ENCODE results near the gene CD14. TPM values are rescaled to one million over a fixed set of nuclear protein-coding genes. Genes with fewer than 3 reads are reported as not detected.
A peak's percentile ranks its signal among the peaks of the same experiment; 100 is the strongest.
"Not testable (repeated sequence)": the region's sequence is repeated elsewhere in the genome, so short reads cannot be mapped to it uniquely, and the experiment has no call there.

Gene CD14
- total RNA-seq, 4 donors from 2014 or later: 3.3 to 16.0 (median 7.4) TPM

GRCh38 chr5:140603734-140604133 is 29.2 kb downstream of the CD14 start:
- Histone ChIP-seq H3K36me3 (no peaks in the 10 kb centered on the region), H3K27ac (no peak overlapping the region), H3K9me3 (no peaks in the 10 kb centered on the region), H3K4me1 (no peaks in the 10 kb centered on the region), H3K27me3 (no peaks in the 10 kb centered on the region), H3K4me3 (no peak overlapping the region)
- TF ChIP-seq POLR2A (IDR thresholded peaks at IDR 0.05) (no peak), CTCF (IDR thresholded peaks at IDR 0.05) (no peak)
- no peak for DNase-seq

- H3K27me3 ChIP-seq, H3K9me3 ChIP-seq, DNase-seq, H3K27ac ChIP-seq, H3K36me3 ChIP-seq, H3K4me3 ChIP-seq, H3K4me1 ChIP-seq: not testable (repeated sequence)
Observed at GRCh38 chr5:140603446-140603698, 29.6 kb downstream of the CD14 start.

DNA sequence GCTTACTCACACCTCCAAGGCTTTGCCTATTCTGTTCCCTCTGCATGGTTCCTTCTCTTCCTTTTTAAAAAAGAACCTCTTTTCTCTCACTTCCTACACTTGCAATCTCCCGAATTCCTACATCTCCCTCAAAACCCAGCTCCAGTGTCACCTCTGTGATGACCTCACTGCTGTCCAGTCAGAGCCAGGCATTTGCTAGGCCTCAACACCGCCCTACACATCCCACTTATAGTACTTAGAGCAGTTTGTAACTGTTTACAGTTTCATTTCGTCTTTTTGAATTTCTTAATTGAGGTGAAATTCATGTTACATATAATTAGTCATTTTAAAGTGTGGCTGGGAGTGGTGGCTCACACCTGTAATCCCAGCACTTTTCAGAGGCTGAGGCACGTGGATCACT is 30.8 kb downstream of the CD14 start:
- H3K27me3 ChIP-seq: no peaks in the 10 kb centered on the region
- no peak for DNase-seq
- H3K36me3 ChIP-seq: no peaks in the 10 kb centered on the region
- H3K9me3 ChIP-seq: no peaks in the 10 kb centered on the region
- no peaks in the 10 kb centered on the region for H3K4me1 ChIP-seq
- peak overlapping the region in 1 of 4 donors; percentile 16 for H3K27ac ChIP-seq
- TF ChIP-seq CTCF (IDR thresholded peaks at IDR 0.05) (no peak), POLR2A (IDR thresholded peaks at IDR 0.05) (no peak)
- H3K4me3 ChIP-seq: no peak overlapping the region

DNA sequence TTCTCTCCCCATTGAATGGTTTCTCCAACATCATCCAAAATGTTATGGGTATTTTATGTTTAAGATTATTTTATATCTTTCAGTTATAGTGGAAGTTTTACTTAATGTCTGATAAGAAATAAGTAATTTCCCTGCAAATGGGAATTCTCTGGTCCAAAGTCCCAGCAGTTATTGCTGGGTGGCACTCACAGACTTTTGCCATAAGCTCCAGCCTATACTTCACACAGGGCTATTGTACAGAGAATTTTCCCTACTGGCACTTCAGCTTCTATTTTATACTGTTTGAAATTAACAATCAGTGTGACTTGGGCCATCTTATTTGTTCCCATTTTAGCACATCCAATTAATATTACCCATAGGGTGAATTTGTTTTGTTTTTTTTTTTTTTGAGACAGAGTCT is 32.9 kb downstream of the CD14 start:
- Histone ChIP-seq H3K27ac (no peak overlapping the region), H3K9me3 (no peaks in the 10 kb centered on the region), H3K36me3 (no peaks in the 10 kb centered on the region), H3K4me3 (no peak overlapping the region), H3K27me3 (no peaks in the 10 kb centered on the region), H3K4me1 (no peaks in the 10 kb centered on the region)
- no peak for TF ChIP-seq POLR2A (IDR thresholded peaks at IDR 0.05)
- no peak for TF ChIP-seq CTCF (IDR thresholded peaks at IDR 0.05)
- DNase-seq: no peak

DNA sequence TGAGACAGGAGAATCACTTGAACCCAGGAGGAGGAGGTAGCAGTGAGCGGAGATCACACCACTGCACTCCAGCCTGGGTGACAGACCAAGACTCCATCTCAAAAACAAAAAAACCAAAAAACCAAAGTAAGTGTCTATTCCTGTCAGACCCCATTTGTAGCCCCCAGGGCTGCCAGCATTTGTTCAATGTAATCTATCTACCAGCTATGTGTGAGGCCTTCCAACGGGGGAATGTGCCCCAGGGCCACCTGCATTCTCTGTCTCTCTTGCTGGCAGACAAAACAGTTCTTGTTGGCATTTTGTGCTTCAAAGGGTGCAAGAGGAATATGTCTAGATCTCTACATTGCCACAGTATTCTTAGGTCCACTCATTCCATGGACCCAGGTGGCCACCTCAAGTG is 34.1 kb downstream of the CD14 start:
- no peak for TF ChIP-seq POLR2A (IDR thresholded peaks at IDR 0.05)
- no peak for TF ChIP-seq CTCF (IDR thresholded peaks at IDR 0.05)
- H3K4me1 ChIP-seq: no peaks in the 10 kb centered on the region
- H3K27me3 ChIP-seq: no peaks in the 10 kb centered on the region
- H3K4me3 ChIP-seq: no peak overlapping the region
- no peak for DNase-seq
- no peak overlapping the region for H3K27ac ChIP-seq
- H3K36me3 ChIP-seq: no peaks in the 10 kb centered on the region
- no peaks in the 10 kb centered on the region for H3K9me3 ChIP-seq

- DNase-seq: no peak
- TF ChIP-seq CTCF (IDR thresholded peaks at IDR 0.05) (no peak), POLR2A (IDR thresholded peaks at IDR 0.05) (no peak)
- no peaks in the 10 kb centered on the region for H3K27me3 ChIP-seq
- no peaks in the 10 kb centered on the region for H3K4me1 ChIP-seq
- H3K36me3 ChIP-seq: no peaks in the 10 kb centered on the region
- H3K9me3 ChIP-seq: no peaks in the 10 kb centered on the region
- H3K27ac ChIP-seq: no peak overlapping the region
- no peak overlapping the region for H3K4me3 ChIP-seq
Observed at GRCh38 chr5:140596321-140596741, 36.6 kb downstream of the CD14 start.

All from Peyer's patch (tissue), 4 donors.